ENCODE measurements around the gene CA10. TPM values are rescaled to one million over a fixed set of nuclear protein-coding genes. Genes with fewer than 3 reads are reported as not detected.

The CA10 gene
- total and polyA plus RNA-seq, 7 donors = 0.28 to 2.9 (median 0.49) TPM; not detected in 2

GRCh38 chr17:52154466-52154865 lies 4.0 kb downstream of the CA10 start:
- WGBS, 2 donors = 40 to 59% methylated on average over 4 of the region's 4 CpGs
- intact Hi-C loops (cut with DNase I) = no loop called here
- no peaks in the 10 kb centered on the region for H3K9me3 ChIP-seq
- H3K36me3 ChIP-seq = no peaks in the 10 kb centered on the region
- TF ChIP-seq EP300 (IDR thresholded peaks at IDR 0.05) (no peak), POLR2AphosphoS5 (IDR thresholded peaks at IDR 0.05) (no peak), POLR2A (IDR thresholded peaks at IDR 0.05) (no peak), CTCF (IDR thresholded peaks at IDR 0.05) (no peak)
- no peak overlapping the region for H3K4me3 ChIP-seq
- peaks cover 0 to 10% (median 5%) of the 10 kb centered on the region in 4 donors for H3K4me1 ChIP-seq
- no peak overlapping the region for H3K27ac ChIP-seq
- no peak for DNase-seq
- peaks cover 9 to 36% (median 25%) of the 10 kb centered on the region in 3 donors for H3K27me3 ChIP-seq

GRCh38 chr17:52150935-52151334 lies 7.6 kb downstream of the CA10 start:
- 77 to 80% methylated on average over 2 of the region's 2 CpGs for WGBS, 2 donors
- Histone ChIP-seq H3K4me3 (no peak overlapping the region), H3K4me1 (no peaks in the 10 kb centered on the region), H3K27ac (no peak overlapping the region), H3K27me3 (peaks cover 0 to 2% (median 0%) of the 10 kb centered on the region in 3 donors), H3K9me3 (no peaks in the 10 kb centered on the region), H3K36me3 (no peaks in the 10 kb centered on the region)
- no peak for TF ChIP-seq POLR2A (IDR thresholded peaks at IDR 0.05)
- no peak for TF ChIP-seq POLR2AphosphoS5 (IDR thresholded peaks at IDR 0.05)
- no peak for TF ChIP-seq EP300 (IDR thresholded peaks at IDR 0.05)
- TF ChIP-seq CTCF (IDR thresholded peaks at IDR 0.05) = no peak
- DNase-seq = no peak
- intact Hi-C loops (cut with DNase I) = no loop called here

DNA sequence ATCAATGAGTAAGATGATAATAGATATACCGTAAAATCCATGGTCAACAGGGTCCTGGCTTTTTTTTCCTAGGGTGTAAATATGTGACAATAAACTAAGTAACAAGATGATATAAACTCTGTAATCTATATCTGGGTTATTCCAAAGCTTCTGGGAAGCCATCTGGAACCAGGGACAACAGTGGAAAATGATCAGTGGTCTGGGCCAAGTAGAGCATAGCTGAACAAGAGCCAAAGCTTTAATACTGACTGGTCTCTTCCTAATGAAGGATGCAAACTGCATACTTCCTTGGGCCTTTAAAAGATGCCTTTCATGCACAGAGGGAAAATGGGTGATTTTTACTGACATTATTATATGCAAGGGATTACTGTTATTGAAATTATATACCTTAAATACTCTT lies 8.9 kb downstream of the CA10 start:
- H3K27me3 ChIP-seq = no peaks in the 10 kb centered on the region
- no peaks in the 10 kb centered on the region for H3K4me1 ChIP-seq
- intact Hi-C loops (cut with DNase I) = no loop called here

GRCh38 chr17:52148969-52149351 lies 9.6 kb downstream of the CA10 start:
- WGBS, 2 donors = 82 to 84% methylated on average over 1 of the region's 1 CpG
- DNase-seq = no peak
- H3K27me3 ChIP-seq = no peaks in the 10 kb centered on the region
- TF ChIP-seq EP300 (IDR thresholded peaks at IDR 0.05) = no peak
- no peaks in the 10 kb centered on the region for H3K36me3 ChIP-seq
- H3K4me3 ChIP-seq = no peak overlapping the region
- H3K9me3 ChIP-seq = no peaks in the 10 kb centered on the region
- intact Hi-C loops (cut with DNase I) = no loop called here
- no peak overlapping the region for H3K27ac ChIP-seq
- H3K4me1 ChIP-seq = no peaks in the 10 kb centered on the region

More for the DNA sequence above, 8.9 kb downstream of the CA10 start:
- no peaks in the 10 kb centered on the region for H3K9me3 ChIP-seq
- TF ChIP-seq POLR2A (IDR thresholded peaks at IDR 0.05) = no peak
- no peak for TF ChIP-seq EP300 (IDR thresholded peaks at IDR 0.05)
- 89 to 95% methylated on average over 1 of the region's 1 CpG for WGBS, 2 donors
- H3K36me3 ChIP-seq = no peaks in the 10 kb centered on the region
- no peak for DNase-seq
- H3K4me3 ChIP-seq = no peak overlapping the region
- H3K27ac ChIP-seq = no peak overlapping the region

DNA sequence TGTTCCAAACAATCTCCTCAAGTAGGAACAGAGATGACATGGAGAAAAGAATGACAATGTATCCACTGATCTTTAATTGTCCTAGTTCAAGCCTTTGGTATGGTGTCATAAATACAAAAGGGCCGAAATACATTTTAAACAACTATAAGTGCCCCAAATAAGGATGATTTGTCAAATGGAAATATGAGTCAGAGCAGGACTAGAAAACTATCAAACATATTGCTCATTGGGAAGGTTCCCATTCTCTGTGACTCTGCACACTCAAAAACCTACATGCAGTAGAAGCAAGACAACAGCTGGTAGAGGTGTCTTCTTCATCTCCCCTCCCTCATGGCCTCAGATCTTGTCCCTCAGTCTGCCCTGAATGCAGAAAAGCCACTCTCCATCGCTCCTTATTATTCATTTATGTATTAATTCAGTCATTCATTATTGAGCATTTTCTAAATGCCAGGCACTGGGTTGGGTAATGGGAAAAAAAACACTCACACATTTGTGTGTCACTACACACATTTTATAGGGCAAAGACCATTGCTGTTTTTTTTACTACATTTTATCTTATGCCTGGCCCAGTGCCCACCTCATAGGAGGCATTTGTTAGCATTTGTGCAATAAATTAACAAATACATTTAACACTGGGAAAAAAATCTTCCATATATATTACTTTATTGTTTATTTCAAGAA lies 10.1 kb downstream of the CA10 start:
- H3K36me3 ChIP-seq = no peaks in the 10 kb centered on the region
- no peak for DNase-seq
- no peak overlapping the region for H3K4me3 ChIP-seq
- H3K27ac ChIP-seq = no peak overlapping the region
- H3K9me3 ChIP-seq = no peaks in the 10 kb centered on the region
- TF ChIP-seq POLR2A (IDR thresholded peaks at IDR 0.05) (no peak), EP300 (IDR thresholded peaks at IDR 0.05) (no peak), POLR2AphosphoS5 (IDR thresholded peaks at IDR 0.05) (no peak), CTCF (IDR thresholded peaks at IDR 0.05) (no peak)
- WGBS, 2 donors = 74 to 76% methylated on average over 2 of the region's 2 CpGs
- intact Hi-C loops (cut with DNase I) = no loop called here
- no peaks in the 10 kb centered on the region for H3K4me1 ChIP-seq
- no peaks in the 10 kb centered on the region for H3K27me3 ChIP-seq

- H3K4me3 ChIP-seq = no peak overlapping the region
- no peaks in the 10 kb centered on the region for H3K4me1 ChIP-seq
- no peaks in the 10 kb centered on the region for H3K9me3 ChIP-seq
- intact Hi-C loops (cut with DNase I) = no loop called here
- H3K27me3 ChIP-seq = no peaks in the 10 kb centered on the region
- H3K27ac ChIP-seq = no peak overlapping the region
- no peak for DNase-seq
- H3K36me3 ChIP-seq = no peaks in the 10 kb centered on the region
- TF ChIP-seq POLR2AphosphoS5 (IDR thresholded peaks at IDR 0.05) (no peak), POLR2A (IDR thresholded peaks at IDR 0.05) (no peak), CTCF (IDR thresholded peaks at IDR 0.05) (no peak), EP300 (IDR thresholded peaks at IDR 0.05) (no peak)
Observed at GRCh38 chr17:52147872-52148271, 10.6 kb downstream of the CA10 start.

All from sigmoid colon (tissue), 7 donors.